HL-60 (cell line): ENCODE results near the gene FILIP1L.

Experiments used
- DNase-seq, 2 experiments: peaks; one replicate each; pipeline ENCODE4 v3.0.0-alpha.2; 2010 to 2020; ENCODE audit warnings: low read depth in 1 of 2, low spot score in 1 of 2
- H3K27ac ChIP-seq: fragments of 250-450 bp; sonication (Bioruptor Pico); replicated peaks from 2 replicates; pipeline ENCODE4 v1.5.1; 2020; ENCODE audit warnings: mild to moderate bottlenecking, moderate library complexity
- H3K27me3 ChIP-seq: fragments of 250-450 bp; sonication (Bioruptor Pico); 2 replicates; pipeline ENCODE4 v1.5.1; 2021; ENCODE audit warnings: mild to moderate bottlenecking, moderate library complexity; ENCODE audit not compliant: insufficient read depth, poor library complexity, severe bottlenecking
- H3K4me3 ChIP-seq: replicated peaks from 2 replicates; pipeline ENCODE4 v1.5.1; 2011; ENCODE audit warnings: mild to moderate bottlenecking, control low read depth, low read length; ENCODE audit not compliant: insufficient read depth
- GABPA ChIP-seq: IDR thresholded peaks from 2 replicates; pipeline ENCODE4 v1.6.1; 2012; ENCODE audit warnings: low read depth
- POLR2AphosphoS5 ChIP-seq: IDR thresholded peaks from 2 replicates; pipeline ENCODE4 v1.6.1; 2012; ENCODE audit warnings: low read depth
- SPI1 ChIP-seq: IDR thresholded peaks from 2 replicates; pipeline ENCODE4 v1.6.1; 2012; ENCODE audit warnings: low read depth, mild to moderate bottlenecking, borderline replicate concordance
- TF ChIP-seq, protein P1 (sequence below): IDR thresholded peaks from one replicate; pipeline ENCODE4 v1.5.1; 2011; ENCODE audit warnings: low read length, control low read depth, inconsistent platforms; ENCODE audit not compliant: insufficient read depth
- TF ChIP-seq, protein P2 (sequence below): IDR thresholded peaks from 2 replicates; pipeline ENCODE4 v1.6.1; 2012; ENCODE audit warnings: low read depth; ENCODE audit not compliant: insufficient replicate concordance

FILIP1L gene

DNA sequence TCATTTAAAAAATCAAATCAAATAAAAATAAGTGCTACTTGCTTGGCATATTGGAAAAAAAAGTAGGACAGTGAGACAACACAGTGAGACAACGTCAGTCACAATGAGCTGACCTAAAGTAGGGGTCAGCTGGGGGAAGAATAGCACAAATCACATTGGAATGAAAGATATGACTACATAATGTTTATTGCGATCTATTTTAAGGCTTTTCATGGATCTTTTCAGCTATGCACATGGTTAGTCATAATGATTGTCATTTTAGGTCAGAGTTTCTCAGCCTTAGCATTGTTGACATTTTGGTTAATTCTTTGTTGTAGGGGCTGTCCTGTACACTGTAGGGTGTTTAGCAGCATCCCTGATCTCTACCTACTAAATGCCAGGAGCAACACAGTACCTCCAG is 252.1 kb downstream of the FILIP1L start:
- TF ChIP-seq, protein P1, sequence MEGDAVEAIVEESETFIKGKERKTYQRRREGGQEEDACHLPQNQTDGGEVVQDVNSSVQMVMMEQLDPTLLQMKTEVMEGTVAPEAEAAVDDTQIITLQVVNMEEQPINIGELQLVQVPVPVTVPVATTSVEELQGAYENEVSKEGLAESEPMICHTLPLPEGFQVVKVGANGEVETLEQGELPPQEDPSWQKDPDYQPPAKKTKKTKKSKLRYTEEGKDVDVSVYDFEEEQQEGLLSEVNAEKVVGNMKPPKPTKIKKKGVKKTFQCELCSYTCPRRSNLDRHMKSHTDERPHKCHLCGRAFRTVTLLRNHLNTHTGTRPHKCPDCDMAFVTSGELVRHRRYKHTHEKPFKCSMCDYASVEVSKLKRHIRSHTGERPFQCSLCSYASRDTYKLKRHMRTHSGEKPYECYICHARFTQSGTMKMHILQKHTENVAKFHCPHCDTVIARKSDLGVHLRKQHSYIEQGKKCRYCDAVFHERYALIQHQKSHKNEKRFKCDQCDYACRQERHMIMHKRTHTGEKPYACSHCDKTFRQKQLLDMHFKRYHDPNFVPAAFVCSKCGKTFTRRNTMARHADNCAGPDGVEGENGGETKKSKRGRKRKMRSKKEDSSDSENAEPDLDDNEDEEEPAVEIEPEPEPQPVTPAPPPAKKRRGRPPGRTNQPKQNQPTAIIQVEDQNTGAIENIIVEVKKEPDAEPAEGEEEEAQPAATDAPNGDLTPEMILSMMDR, result no peak
- TF ChIP-seq POLR2AphosphoS5, result no peak
- no peak for TF ChIP-seq SPI1
- TF ChIP-seq, protein P2, sequence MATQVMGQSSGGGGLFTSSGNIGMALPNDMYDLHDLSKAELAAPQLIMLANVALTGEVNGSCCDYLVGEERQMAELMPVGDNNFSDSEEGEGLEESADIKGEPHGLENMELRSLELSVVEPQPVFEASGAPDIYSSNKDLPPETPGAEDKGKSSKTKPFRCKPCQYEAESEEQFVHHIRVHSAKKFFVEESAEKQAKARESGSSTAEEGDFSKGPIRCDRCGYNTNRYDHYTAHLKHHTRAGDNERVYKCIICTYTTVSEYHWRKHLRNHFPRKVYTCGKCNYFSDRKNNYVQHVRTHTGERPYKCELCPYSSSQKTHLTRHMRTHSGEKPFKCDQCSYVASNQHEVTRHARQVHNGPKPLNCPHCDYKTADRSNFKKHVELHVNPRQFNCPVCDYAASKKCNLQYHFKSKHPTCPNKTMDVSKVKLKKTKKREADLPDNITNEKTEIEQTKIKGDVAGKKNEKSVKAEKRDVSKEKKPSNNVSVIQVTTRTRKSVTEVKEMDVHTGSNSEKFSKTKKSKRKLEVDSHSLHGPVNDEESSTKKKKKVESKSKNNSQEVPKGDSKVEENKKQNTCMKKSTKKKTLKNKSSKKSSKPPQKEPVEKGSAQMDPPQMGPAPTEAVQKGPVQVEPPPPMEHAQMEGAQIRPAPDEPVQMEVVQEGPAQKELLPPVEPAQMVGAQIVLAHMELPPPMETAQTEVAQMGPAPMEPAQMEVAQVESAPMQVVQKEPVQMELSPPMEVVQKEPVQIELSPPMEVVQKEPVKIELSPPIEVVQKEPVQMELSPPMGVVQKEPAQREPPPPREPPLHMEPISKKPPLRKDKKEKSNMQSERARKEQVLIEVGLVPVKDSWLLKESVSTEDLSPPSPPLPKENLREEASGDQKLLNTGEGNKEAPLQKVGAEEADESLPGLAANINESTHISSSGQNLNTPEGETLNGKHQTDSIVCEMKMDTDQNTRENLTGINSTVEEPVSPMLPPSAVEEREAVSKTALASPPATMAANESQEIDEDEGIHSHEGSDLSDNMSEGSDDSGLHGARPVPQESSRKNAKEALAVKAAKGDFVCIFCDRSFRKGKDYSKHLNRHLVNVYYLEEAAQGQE, result no peak
- no peak for TF ChIP-seq GABPA
- DNase-seq, result no peak
- H3K27ac ChIP-seq, result no peak overlapping the region
- no peaks in the 10 kb centered on the region for H3K27me3 ChIP-seq
- H3K4me3 ChIP-seq, result no peak overlapping the region

DNA sequence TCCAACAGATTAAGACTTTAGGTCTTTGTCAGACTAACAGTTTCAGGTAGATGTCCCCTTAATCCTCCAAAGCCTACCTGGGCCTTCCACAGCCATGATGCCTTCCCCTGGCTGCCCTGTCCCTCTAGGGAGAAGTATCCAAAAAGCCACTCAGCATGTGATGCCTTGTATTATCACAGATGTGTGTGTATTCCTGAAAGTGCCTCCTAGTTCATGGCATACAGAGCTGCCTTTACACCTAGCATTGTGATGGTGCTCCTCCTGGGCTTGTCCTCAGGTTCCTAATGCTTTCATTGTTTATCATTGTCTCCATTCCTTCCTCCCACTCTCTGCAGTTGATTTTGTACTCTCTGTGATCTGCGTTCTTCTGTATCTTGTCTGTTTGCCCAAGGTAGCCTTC is 253.1 kb downstream of the FILIP1L start:
- no peak for DNase-seq
- H3K4me3 ChIP-seq, result no peak overlapping the region
- no peaks in the 10 kb centered on the region for H3K27me3 ChIP-seq
- TF ChIP-seq, protein P1, result no peak
- TF ChIP-seq GABPA (no peak), SPI1 (no peak), POLR2AphosphoS5 (no peak)
- TF ChIP-seq, protein P2, result no peak
- H3K27ac ChIP-seq, result no peak overlapping the region

- no peak overlapping the region for H3K4me3 ChIP-seq
- DNase-seq, result no peak
- no peak overlapping the region for H3K27ac ChIP-seq
- H3K27me3 ChIP-seq, result no peaks in the 10 kb centered on the region
- TF ChIP-seq, protein P1, result no peak
- no peak for TF ChIP-seq GABPA
- TF ChIP-seq, protein P2, result no peak
- TF ChIP-seq SPI1, result no peak
- TF ChIP-seq POLR2AphosphoS5, result no peak
These were observed 254.5 kb downstream of the FILIP1L start for GRCh38 chr3:99859825-99860224.
